PC-9 (cell line): ENCODE measurements around the gene IFT22.

Source experiments
- EZH2 ChIP-seq: fragments of 200-600 bp; sonication (generic); IDR thresholded peaks from 2 replicates; pipeline ENCODE4 v1.8.0; 2017; ENCODE audit warnings: antibody characterized with exemption, low read depth
- TF ChIP-seq, protein P1 (sequence below): fragments of 200-600 bp; sonication (generic); conservative IDR thresholded peaks from 2 replicates; pipeline ENCODE4 v1.6.1; 2017; ENCODE audit warnings: mixed run types, antibody characterized with exemption, mild to moderate bottlenecking, moderate library complexity

DNA sequence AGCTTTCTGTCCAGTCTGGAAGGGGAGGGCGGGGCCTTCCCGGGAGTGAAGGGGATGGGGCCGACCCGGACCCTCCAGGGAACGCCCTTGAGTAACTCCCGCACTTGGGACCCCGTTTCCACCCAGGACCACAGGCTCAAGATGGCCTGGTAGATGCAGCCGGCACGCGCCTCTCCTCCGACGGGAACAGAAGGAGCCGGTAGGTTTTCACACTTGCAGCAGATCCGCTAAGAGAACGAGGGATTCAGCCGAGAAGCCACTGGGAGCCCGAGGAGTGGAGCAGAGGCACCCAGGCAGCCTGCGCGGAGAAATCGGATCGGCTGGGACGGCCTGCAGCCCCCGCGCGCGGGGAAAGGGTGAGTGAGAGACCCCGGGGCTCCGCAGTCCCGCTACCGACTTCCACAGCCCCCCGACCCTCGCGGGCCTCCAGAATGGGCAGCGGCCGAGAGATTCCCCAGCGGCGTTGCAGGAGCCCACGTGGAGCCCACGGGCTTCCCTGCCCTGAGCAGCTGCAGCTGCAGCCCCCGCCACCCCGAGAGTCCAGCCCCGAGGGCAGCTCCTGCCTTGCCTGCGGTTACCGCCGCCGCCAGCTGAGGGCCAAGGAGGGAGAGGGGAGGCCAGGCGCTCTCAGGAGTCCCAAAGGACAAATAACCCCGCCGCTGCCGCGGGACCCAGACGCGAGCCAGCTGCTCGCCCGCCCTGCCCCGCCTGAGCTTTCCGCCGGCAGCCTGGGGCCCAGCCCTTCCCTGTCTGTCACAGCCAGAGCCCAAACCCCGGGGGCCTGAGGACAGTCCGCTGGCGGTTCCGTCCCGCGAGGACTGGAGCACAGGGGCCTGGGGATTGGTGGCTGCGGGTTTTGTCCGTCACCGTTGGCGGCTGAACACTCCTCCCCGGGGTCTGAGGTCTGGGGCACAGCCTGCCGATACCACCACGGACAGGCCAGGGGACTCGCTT, 21.8 kb downstream of the IFT22 start:
- TF ChIP-seq, protein P1, sequence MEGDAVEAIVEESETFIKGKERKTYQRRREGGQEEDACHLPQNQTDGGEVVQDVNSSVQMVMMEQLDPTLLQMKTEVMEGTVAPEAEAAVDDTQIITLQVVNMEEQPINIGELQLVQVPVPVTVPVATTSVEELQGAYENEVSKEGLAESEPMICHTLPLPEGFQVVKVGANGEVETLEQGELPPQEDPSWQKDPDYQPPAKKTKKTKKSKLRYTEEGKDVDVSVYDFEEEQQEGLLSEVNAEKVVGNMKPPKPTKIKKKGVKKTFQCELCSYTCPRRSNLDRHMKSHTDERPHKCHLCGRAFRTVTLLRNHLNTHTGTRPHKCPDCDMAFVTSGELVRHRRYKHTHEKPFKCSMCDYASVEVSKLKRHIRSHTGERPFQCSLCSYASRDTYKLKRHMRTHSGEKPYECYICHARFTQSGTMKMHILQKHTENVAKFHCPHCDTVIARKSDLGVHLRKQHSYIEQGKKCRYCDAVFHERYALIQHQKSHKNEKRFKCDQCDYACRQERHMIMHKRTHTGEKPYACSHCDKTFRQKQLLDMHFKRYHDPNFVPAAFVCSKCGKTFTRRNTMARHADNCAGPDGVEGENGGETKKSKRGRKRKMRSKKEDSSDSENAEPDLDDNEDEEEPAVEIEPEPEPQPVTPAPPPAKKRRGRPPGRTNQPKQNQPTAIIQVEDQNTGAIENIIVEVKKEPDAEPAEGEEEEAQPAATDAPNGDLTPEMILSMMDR = no peak
- TF ChIP-seq EZH2 = no peak
